NCI-H2227 treated with DMSO at 0.1 percent for 48 hours (cell line): ENCODE data around the gene GMCL2.
"Not testable (repeated sequence)": the region's sequence is repeated elsewhere in the genome, so short reads cannot be mapped to it uniquely, and the experiment has no call there.

Experiments used
- DNase-seq: peaks from one replicate; lab custom pipeline; 2025; lab: John Stamatoyannopoulos, UW

GMCL2 gene

GRCh38 chr5:178204935-178205748, 18.0 kb upstream of the GMCL2 start:
- peak; percentile 1 for DNase-seq

GRCh38 chr5:178204182-178204934, 17.2 kb upstream of the GMCL2 start, which contains the start of gene HNRNPAB:
TSS of gene HNRNPAB (plus strand) at chr5:178204533. CDS start at chr5:178204838, 305 bp downstream.
- DNase-seq, result peak; percentile 93

GRCh38 chr5:178203670-178204181, 16.6 kb upstream of the GMCL2 start:
- no peak for DNase-seq

- no peak for DNase-seq
Measured at GRCh38 chr5:178202541-178202940, 15.4 kb upstream of the GMCL2 start.

- DNase-seq, result no peak
Measured at GRCh38 chr5:178201927-178202235, 14.7 kb upstream of the GMCL2 start.

GRCh38 chr5:178201221-178201926, 14.2 kb upstream of the GMCL2 start:
- DNase-seq, result no peak

GRCh38 chr5:178199581-178200434, 12.6 kb upstream of the GMCL2 start:
- no peak for DNase-seq

- no peak for DNase-seq
Measured at GRCh38 chr5:178198706-178199105, 11.5 kb upstream of the GMCL2 start.

GRCh38 chr5:178198151-178198550, 11.0 kb upstream of the GMCL2 start:
- not testable (repeated sequence) for DNase-seq

- no peak for DNase-seq
Measured at GRCh38 chr5:178196986-178197385, 9.8 kb upstream of the GMCL2 start.

GRCh38 chr5:178196281-178196812, 9.2 kb upstream of the GMCL2 start:
- DNase-seq, result no peak

GRCh38 chr5:178194026-178194425, 6.9 kb upstream of the GMCL2 start:
- DNase-seq, result no peak

GRCh38 chr5:178193251-178193809, 6.2 kb upstream of the GMCL2 start:
- DNase-seq, result no peak

- no peak for DNase-seq
Measured at GRCh38 chr5:178192787-178193186, 5.6 kb upstream of the GMCL2 start.

GRCh38 chr5:178192244-178192643, 5.1 kb upstream of the GMCL2 start:
- no peak for DNase-seq

- DNase-seq, result no peak
Measured at GRCh38 chr5:178191661-178192060, 4.5 kb upstream of the GMCL2 start.

GRCh38 chr5:178189433-178189832, 2.3 kb upstream of the GMCL2 start:
- DNase-seq, result no peak

GRCh38 chr5:178186427-178186826, 744 bp downstream of the GMCL2 start:
- no peak for DNase-seq

- DNase-seq, result no peak
Measured at GRCh38 chr5:178182158-178182876, 4.9 kb downstream of the GMCL2 start.

GRCh38 chr5:178180141-178180863, 6.9 kb downstream of the GMCL2 start:
- no peak for DNase-seq
